Measurements from ENCODE around the gene AP2S1. TPM values are rescaled to one million over a fixed set of nuclear protein-coding genes. Genes with fewer than 3 reads are reported as not detected.

AP2S1 gene
- total and polyA plus RNA-seq, 2 experiments from 2014 or later: 140 to 299 TPM

GRCh38 chr19:46881092-46881491, 30.4 kb upstream of the AP2S1 start:
- no peaks in the 10 kb centered on the region for H3K36me3 ChIP-seq (ENCODE audit: insufficient read depth)
- DNase-seq (ENCODE audit: low spot score): no peak
- H3K27me3 Mint-ChIP-seq (ENCODE audit: insufficient read depth, low read depth, poor library complexity): peaks cover 8% of the 10 kb centered on the region
- ATAC-seq: no peak
- H2AFZ ChIP-seq: no peak overlapping the region
- TF ChIP-seq EZH2phosphoT487 (IDR thresholded peaks at IDR 0.05; ENCODE audit: unreplicated experiment) (no peak), REST (IDR thresholded peaks at IDR 0.05; ENCODE audit: unreplicated experiment) (no peak), POLR2AphosphoS5 (IDR thresholded peaks at IDR 0.05; ENCODE audit: low read depth) (no peak), NANOG (IDR thresholded peaks at IDR 0.05; ENCODE audit: borderline replicate concordance) (no peak), ZNF114 (CRISPR knock-in tag; IDR thresholded peaks at IDR 0.05) (no peak), ETS1 (IDR thresholded peaks at IDR 0.05) (no peak), ZNF462 (CRISPR knock-in tag; IDR thresholded peaks at IDR 0.05) (no peak), JUNB (IDR thresholded peaks at IDR 0.05; ENCODE audit: unreplicated experiment) (no peak), EZH2 (IDR thresholded peaks at IDR 0.05; ENCODE audit: low read depth, unreplicated experiment) (no peak), CREB1 (CRISPR knock-in tag; IDR thresholded peaks at IDR 0.05; ENCODE audit: low read depth) (no peak), CTCF (conservative IDR thresholded peaks at IDR 0.05; ENCODE audit: low read depth in 2 of 2) (no peak), ZNF331 (CRISPR knock-in tag; IDR thresholded peaks at IDR 0.05; ENCODE audit: low read depth) (no peak), STAT1 (IDR thresholded peaks at IDR 0.05; ENCODE audit: unreplicated experiment) (no peak)
- H3K4me3 ChIP-seq: no peak overlapping the region
- no peaks in the 10 kb centered on the region for H3K27me3 ChIP-seq (ENCODE audit: insufficient read depth)
- H3K27ac ChIP-seq (ENCODE audit: low read depth): no peak overlapping the region
- peaks cover 21% of the 10 kb centered on the region for H4K20me1 ChIP-seq (replicated peaks; ENCODE audit: insufficient read depth)
- no peaks in the 10 kb centered on the region for H3K36me3 Mint-ChIP-seq (ENCODE audit: low read depth)
- no peaks in the 10 kb centered on the region for H3K9me3 Mint-ChIP-seq
- peaks cover 91% of the 10 kb centered on the region for H3K79me2 ChIP-seq (replicated peaks; ENCODE audit: insufficient read depth)
- no peak overlapping the region for H3K27ac Mint-ChIP-seq
- no peak overlapping the region for H3K4me3 Mint-ChIP-seq
- no peaks in the 10 kb centered on the region for H3K9me2 ChIP-seq (ENCODE audit: insufficient read depth)
- H3K4me1 Mint-ChIP-seq: peaks cover 6% of the 10 kb centered on the region
- H3F3A ChIP-seq (replicated peaks; ENCODE audit: low read depth): no peaks in the 10 kb centered on the region
- H3K4me2 ChIP-seq: no peak overlapping the region
- H3K4me1 ChIP-seq (ENCODE audit: insufficient read depth): no peaks in the 10 kb centered on the region

Measured in GM23338 (cell line).